ENCODE data around the gene ATP8B1.
"Not testable (repeated sequence)": the region's sequence is repeated elsewhere in the genome, so short reads cannot be mapped to it uniquely, and the experiment has no call there.

ATP8B1 gene

GRCh38 chr18:57834616-57835015 is 31.5 kb upstream of the ATP8B1 start:
- no peak for TF ChIP-seq JUND (IDR thresholded peaks at IDR 0.05; ENCODE audit: low read depth)
- DNase-seq (ENCODE audit: low read depth in 1 of 2, low spot score in 1 of 2): no peak
- in situ Hi-C loops (cut with HindIII; ENCODE audit: low pct_unique_long_range_greater_than_20kb, low sequenced_read_pairs): no loop called here

- DNase-seq (ENCODE audit: low read depth in 1 of 2, low spot score in 1 of 2): no peak
- no peak for TF ChIP-seq JUND (IDR thresholded peaks at IDR 0.05; ENCODE audit: low read depth)
- in situ Hi-C loops (cut with HindIII; ENCODE audit: low pct_unique_long_range_greater_than_20kb, low sequenced_read_pairs): no loop called here
Measured at GRCh38 chr18:57833441-57834101, 30.5 kb upstream of the ATP8B1 start.

GRCh38 chr18:57832730-57833129 is 29.6 kb upstream of the ATP8B1 start:
- in situ Hi-C loops (cut with HindIII; ENCODE audit: low pct_unique_long_range_greater_than_20kb, low sequenced_read_pairs): no loop called here
- DNase-seq (ENCODE audit: low read depth in 1 of 2, low spot score in 1 of 2): no peak
- no peak for TF ChIP-seq JUND (IDR thresholded peaks at IDR 0.05; ENCODE audit: low read depth)

GRCh38 chr18:57831597-57832377 is 28.7 kb upstream of the ATP8B1 start:
- no peak for TF ChIP-seq JUND (IDR thresholded peaks at IDR 0.05; ENCODE audit: low read depth)
- DNase-seq (ENCODE audit: low read depth in 1 of 2, low spot score in 1 of 2): no peak
- in situ Hi-C loops (cut with HindIII; ENCODE audit: low pct_unique_long_range_greater_than_20kb, low sequenced_read_pairs): no loop called here

- TF ChIP-seq JUND (IDR thresholded peaks at IDR 0.05; ENCODE audit: low read depth): no peak
- DNase-seq (ENCODE audit: low read depth in 1 of 2, low spot score in 1 of 2): no peak
- in situ Hi-C loops (cut with HindIII; ENCODE audit: low pct_unique_long_range_greater_than_20kb, low sequenced_read_pairs): no loop called here
Measured at GRCh38 chr18:57827646-57828045, 24.5 kb upstream of the ATP8B1 start.

- TF ChIP-seq JUND (IDR thresholded peaks at IDR 0.05; ENCODE audit: low read depth): no peak
- in situ Hi-C loops (cut with HindIII; ENCODE audit: low pct_unique_long_range_greater_than_20kb, low sequenced_read_pairs): no loop called here
- no peak for DNase-seq (ENCODE audit: low read depth in 1 of 2, low spot score in 1 of 2)
Measured at GRCh38 chr18:57826252-57826651, 23.1 kb upstream of the ATP8B1 start.

- DNase-seq (ENCODE audit: low read depth in 1 of 2, low spot score in 1 of 2); in situ Hi-C loops (cut with HindIII; ENCODE audit: low pct_unique_long_range_greater_than_20kb, low sequenced_read_pairs): not testable (repeated sequence)
Measured at GRCh38 chr18:57820583-57820982, 17.5 kb upstream of the ATP8B1 start.

- TF ChIP-seq JUND (IDR thresholded peaks at IDR 0.05; ENCODE audit: low read depth): no peak
- in situ Hi-C loops (cut with HindIII; ENCODE audit: low pct_unique_long_range_greater_than_20kb, low sequenced_read_pairs): no loop called here
- DNase-seq (ENCODE audit: low read depth in 1 of 2, low spot score in 1 of 2): peak in 1 of 2 experiments; percentile 72
Measured at GRCh38 chr18:57819671-57820460, 16.8 kb upstream of the ATP8B1 start.

- no peak for DNase-seq (ENCODE audit: low read depth in 1 of 2, low spot score in 1 of 2)
- TF ChIP-seq JUND (IDR thresholded peaks at IDR 0.05; ENCODE audit: low read depth): no peak
- in situ Hi-C loops (cut with HindIII; ENCODE audit: low pct_unique_long_range_greater_than_20kb, low sequenced_read_pairs): no loop called here
Measured at GRCh38 chr18:57819119-57819518, 16.0 kb upstream of the ATP8B1 start.

- TF ChIP-seq JUND (IDR thresholded peaks at IDR 0.05; ENCODE audit: low read depth): no peak
- in situ Hi-C loops (cut with HindIII; ENCODE audit: low pct_unique_long_range_greater_than_20kb, low sequenced_read_pairs): no loop called here
- DNase-seq (ENCODE audit: low read depth in 1 of 2, low spot score in 1 of 2): no peak
Measured at GRCh38 chr18:57816208-57816954, 13.3 kb upstream of the ATP8B1 start.

- no peak for TF ChIP-seq JUND (IDR thresholded peaks at IDR 0.05; ENCODE audit: low read depth)
- in situ Hi-C loops (cut with HindIII; ENCODE audit: low pct_unique_long_range_greater_than_20kb, low sequenced_read_pairs): no loop called here
- DNase-seq (ENCODE audit: low read depth in 1 of 2, low spot score in 1 of 2): no peak
Measured at GRCh38 chr18:57814555-57814954, 11.4 kb upstream of the ATP8B1 start.

GRCh38 chr18:57813245-57813644 is 10.1 kb upstream of the ATP8B1 start:
- in situ Hi-C loops (cut with HindIII; ENCODE audit: low pct_unique_long_range_greater_than_20kb, low sequenced_read_pairs): no loop called here
- TF ChIP-seq JUND (IDR thresholded peaks at IDR 0.05; ENCODE audit: low read depth): no peak
- DNase-seq (ENCODE audit: low read depth in 1 of 2, low spot score in 1 of 2): no peak

All from T47D (cell line).